GM18909 (cell line): ENCODE results near the gene CTDSPL.
A peak's percentile ranks its signal among the peaks of the same experiment; 100 is the strongest.
"Not testable (repeated sequence)": the region's sequence is repeated elsewhere in the genome, so short reads cannot be mapped to it uniquely, and the experiment has no call there.

Experiments
- ATAC-seq: cut with Tn5 transposase; IDR thresholded peaks from one replicate; pipeline ENCODE4 v1.9.1; 2021; ENCODE audit warnings: mild to moderate bottlenecking; ENCODE audit not compliant: unreplicated experiment, poor library complexity

The CTDSPL gene

GRCh38 chr3:37982331-37982730 is 120.7 kb downstream of the CTDSPL start:
- ATAC-seq = no peak

- ATAC-seq = no peak
These were observed 122.4 kb downstream of the CTDSPL start for GRCh38 chr3:37984051-37984450.

GRCh38 chr3:37984596-37984995 is 122.9 kb downstream of the CTDSPL start:
- no peak for ATAC-seq

GRCh38 chr3:37985637-37986320 is 124.1 kb downstream of the CTDSPL start:
- ATAC-seq = no peak

GRCh38 chr3:37986479-37987314 is 125.0 kb downstream of the CTDSPL start:
- no peak for ATAC-seq

- ATAC-seq = no peak
These were observed 125.6 kb downstream of the CTDSPL start for GRCh38 chr3:37987315-37987697.

GRCh38 chr3:37987751-37988179 is 126.1 kb downstream of the CTDSPL start:
- no peak for ATAC-seq

- not testable (repeated sequence) for ATAC-seq
These were observed 126.7 kb downstream of the CTDSPL start for GRCh38 chr3:37988376-37988775.

- ATAC-seq = no peak
These were observed 127.3 kb downstream of the CTDSPL start for GRCh38 chr3:37988931-37989525.

- no peak for ATAC-seq
These were observed 128.3 kb downstream of the CTDSPL start for GRCh38 chr3:37989821-37990480.

GRCh38 chr3:37990527-37990926 is 128.8 kb downstream of the CTDSPL start, which contains the start of gene VILL:
TSS of gene VILL (plus strand) at chr3:37990786. CDS start at chr3:37993673, 2,887 bp downstream.
- no peak for ATAC-seq

- ATAC-seq = no peak
These were observed 129.4 kb downstream of the CTDSPL start for GRCh38 chr3:37991109-37991508.

- ATAC-seq = no peak
These were observed 130.1 kb downstream of the CTDSPL start for GRCh38 chr3:37991823-37992222.

GRCh38 chr3:37992271-37993066 is 130.8 kb downstream of the CTDSPL start:
- no peak for ATAC-seq

- no peak for ATAC-seq
These were observed 131.4 kb downstream of the CTDSPL start for GRCh38 chr3:37993067-37993455.

- no peak for ATAC-seq
These were observed 131.8 kb downstream of the CTDSPL start for GRCh38 chr3:37993460-37993819.

GRCh38 chr3:37993820-37994638 is 132.3 kb downstream of the CTDSPL start:
- ATAC-seq = peak; percentile 61

GRCh38 chr3:37994639-37994972 is 132.9 kb downstream of the CTDSPL start:
- peak; percentile 4 for ATAC-seq
